Common myeloid progenitor, CD34-positive (primary cell): ENCODE measurements around the gene NTNG2. TPM values are rescaled to one million over a fixed set of nuclear protein-coding genes. Genes with fewer than 3 reads are reported as not detected.
A peak's percentile ranks its signal among the peaks of the same experiment; 100 is the strongest.

Experiments used
- CTCF ChIA-PET: fragments of 350-600 bp; sonication (Branson Sonifier 250); formaldehyde crosslinking; loops from one replicate; lab custom pipeline; 2021; ENCODE audit warnings: antibody characterized with exemption; lab: Charles Lee
- POLR2A ChIA-PET: fragments of 350-600 bp; sonication (Branson Sonifier 250); formaldehyde crosslinking; loops from one replicate; lab custom pipeline; 2021; ENCODE audit warnings: antibody characterized with exemption; lab: Charles Lee
- DNase-seq, 3 donors: peaks; one replicate each; pipeline versions ENCODE4 v3.0.0 to v3.0.0-alpha.2; 2013
- H3K27ac ChIP-seq, 2 experiments: 1 replicate in 1 of 2; 2 replicates in 1 of 2; pipeline ENCODE4 v1.7.0; 2013; ENCODE audit warnings: inconsistent platforms in 2 of 2, low read length in 2 of 2, mild to moderate bottlenecking in 2 of 2, low read depth in 1 of 2, moderate library complexity in 1 of 2; ENCODE audit not compliant: severe bottlenecking in 2 of 2, insufficient read depth in 1 of 2, poor library complexity in 1 of 2
- H3K27me3 ChIP-seq, 5 experiments: replicated peaks in 2 of 5; 1 replicate in 3 of 5; 2 replicates in 2 of 5; pipeline versions ENCODE4 v1.6.1 to v1.7.0; 2013; ENCODE audit warnings: low read length in 4 of 5, mild to moderate bottlenecking in 2 of 5, moderate library complexity in 2 of 5, inconsistent platforms in 1 of 5; ENCODE audit not compliant: insufficient read depth in 5 of 5, control insufficient read depth in 4 of 5
- H3K36me3 ChIP-seq, 4 experiments: 1 replicate in 2 of 4; 2 replicates in 2 of 4; pipeline versions ENCODE4 v1.6.1 to v1.7.0; 2013; ENCODE audit warnings: low read length in 3 of 4, control low read depth in 1 of 4, mild to moderate bottlenecking in 1 of 4; ENCODE audit not compliant: control insufficient read depth in 4 of 4, insufficient read depth in 4 of 4
- H3K4me1 ChIP-seq, 4 experiments: 1 replicate in 3 of 4; 2 replicates in 1 of 4; pipeline versions ENCODE4 v1.6.1 to v1.7.1; 2013; ENCODE audit warnings: low read length in 3 of 4, mild to moderate bottlenecking in 3 of 4, control low read depth in 1 of 4, inconsistent platforms in 1 of 4, moderate library complexity in 1 of 4; ENCODE audit not compliant: control insufficient read depth in 4 of 4, insufficient read depth in 4 of 4; ENCODE audit errors: control extremely low read depth in 1 of 4
- H3K4me3 ChIP-seq, 7 experiments: 1 replicate in 4 of 7; 2 replicates in 3 of 7; pipeline versions ENCODE4 v1.5.1 to v1.7.0; 2013; ENCODE audit warnings: mild to moderate bottlenecking in 7 of 7, low read length in 6 of 7, moderate library complexity in 6 of 7, inconsistent platforms in 2 of 7, low read depth in 2 of 7, control low read depth in 1 of 7; ENCODE audit not compliant: insufficient read depth in 4 of 7, control insufficient read depth in 1 of 7; ENCODE audit errors: extremely low read depth in 1 of 7
- H3K9me3 ChIP-seq, 5 experiments: 1 replicate in 4 of 5; 2 replicates in 1 of 5; pipeline versions ENCODE4 v1.6.1 to v1.7.1; 2013; ENCODE audit warnings: low read length in 4 of 5, mild to moderate bottlenecking in 2 of 5, inconsistent platforms in 1 of 5, low read depth in 1 of 5, moderate library complexity in 1 of 5; ENCODE audit not compliant: control insufficient read depth in 4 of 5, insufficient read depth in 2 of 5; ENCODE audit errors: control extremely low read depth in 1 of 5
- WGBS: methylation state at CpG from one replicate; pipeline ENCODE4 v1.1.5; 2013; ENCODE audit not compliant: insufficient coverage; 5-methylcytosine and 5-hydroxymethylcytosine counted together
- polyA plus RNA-seq: library from polyadenylated mRNA; unstranded; fragments of 120-200 nt; gene quantifications from one replicate; pipeline ENCODE4 v1.2.1, GENCODE V29; 2013

NTNG2 gene, protein sequence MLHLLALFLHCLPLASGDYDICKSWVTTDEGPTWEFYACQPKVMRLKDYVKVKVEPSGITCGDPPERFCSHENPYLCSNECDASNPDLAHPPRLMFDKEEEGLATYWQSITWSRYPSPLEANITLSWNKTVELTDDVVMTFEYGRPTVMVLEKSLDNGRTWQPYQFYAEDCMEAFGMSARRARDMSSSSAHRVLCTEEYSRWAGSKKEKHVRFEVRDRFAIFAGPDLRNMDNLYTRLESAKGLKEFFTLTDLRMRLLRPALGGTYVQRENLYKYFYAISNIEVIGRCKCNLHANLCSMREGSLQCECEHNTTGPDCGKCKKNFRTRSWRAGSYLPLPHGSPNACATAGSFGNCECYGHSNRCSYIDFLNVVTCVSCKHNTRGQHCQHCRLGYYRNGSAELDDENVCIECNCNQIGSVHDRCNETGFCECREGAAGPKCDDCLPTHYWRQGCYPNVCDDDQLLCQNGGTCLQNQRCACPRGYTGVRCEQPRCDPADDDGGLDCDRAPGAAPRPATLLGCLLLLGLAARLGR
- polyA plus RNA-seq: 2.9 TPM

DNA sequence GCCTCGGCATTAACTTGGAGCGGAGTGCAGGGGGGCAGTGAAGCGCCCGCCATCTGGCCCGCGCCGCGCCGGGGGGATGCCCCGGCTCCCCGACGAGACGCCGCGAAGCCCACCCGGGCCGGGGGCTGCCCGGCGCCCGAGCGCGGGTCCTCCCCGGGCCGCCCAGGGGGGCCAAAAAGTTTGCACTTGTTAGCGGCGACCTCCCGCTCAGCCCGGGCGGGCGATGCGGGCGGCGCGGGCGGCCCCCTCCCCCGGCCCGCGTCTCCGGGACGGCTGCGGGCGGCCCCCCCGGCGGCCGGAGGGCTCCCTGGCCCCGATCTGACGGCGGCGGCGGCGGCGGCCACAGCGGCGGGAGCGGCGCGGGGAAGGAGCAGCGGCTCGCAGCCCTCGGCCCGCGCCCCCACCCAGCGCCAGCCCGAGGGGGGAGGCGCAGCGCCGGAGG, at the start of gene NTNG2:
TSS of gene NTNG2 (plus strand) at position 316 of the 442 bp plus-strand sequence. CDS start 4,774 bp downstream, outside the sequence.
- H3K27ac ChIP-seq: no peak within 1 kb of the TSS
- H3K4me3 ChIP-seq: peak within 1 kb of the TSS; percentile 34 to 81 (median 60)
- no peaks in the 10 kb centered on the region for H3K36me3 ChIP-seq
- DNase-seq: no peak
- peaks cover 2 to 80% (median 30%) of the 10 kb centered on the region in 5 experiments for H3K27me3 ChIP-seq
- ChIA-PET CTCF (interaction anchor here (2.6 kb wide), 1 partner anchor 75 kb away, joined by 7 read pairs; no protein-coding TSS in a partner anchor), POLR2A (interaction anchor here (0.7 kb wide), 1 partner anchor 21 kb away, joined by 4 read pairs; no protein-coding TSS in a partner anchor)
- H3K9me3 ChIP-seq: no peaks in the 10 kb centered on the region
- peaks cover 0 to 30% (median 27%) of the 10 kb centered on the region in 4 experiments for H3K4me1 ChIP-seq
- 0% methylated on average over 30 of the region's 67 CpGs for WGBS

DNA sequence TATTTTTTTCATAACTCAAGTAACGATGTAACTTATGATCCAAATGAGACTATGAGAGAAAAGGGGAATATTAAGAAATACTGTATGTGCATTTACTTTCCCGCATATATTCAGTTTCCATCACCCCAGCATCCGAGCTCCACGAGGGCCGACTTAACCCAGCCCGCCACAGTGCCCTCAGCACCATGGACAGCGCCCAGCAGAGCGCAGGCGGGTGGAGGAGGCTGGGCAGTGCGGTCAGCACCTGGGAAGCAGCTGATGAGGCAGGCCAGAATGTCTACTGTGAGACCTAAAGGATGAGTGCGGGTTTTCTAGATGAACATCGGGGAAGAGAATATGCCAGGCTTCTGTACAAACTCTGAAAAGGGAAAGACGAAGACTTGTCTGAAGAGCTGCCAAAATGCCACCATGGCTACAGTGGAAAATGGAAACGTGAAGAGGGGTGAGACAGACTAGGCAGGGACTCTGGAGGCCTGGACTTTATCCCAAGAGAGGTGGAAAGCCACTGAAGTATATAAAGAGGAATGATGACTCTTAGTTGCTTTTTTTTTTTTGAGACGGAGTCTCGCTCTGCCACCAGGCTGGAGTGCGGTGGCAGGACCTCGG, 47.7 kb upstream of the NTNG2 start:
- peak; percentile 39 to 71 (median 69) for DNase-seq
- Histone ChIP-seq H3K4me3 (no peak overlapping the region), H3K27me3 (peaks cover 2 to 24% (median 2%) of the 10 kb centered on the region in 5 experiments), H3K27ac (no peak overlapping the region), H3K9me3 (no peaks in the 10 kb centered on the region), H3K4me1 (no peaks in the 10 kb centered on the region), H3K36me3 (no peaks in the 10 kb centered on the region)
- ChIA-PET POLR2A (no interaction called here), CTCF (no interaction called here)
- WGBS: 20% methylated on average over 12 of the region's 18 CpGs

DNA sequence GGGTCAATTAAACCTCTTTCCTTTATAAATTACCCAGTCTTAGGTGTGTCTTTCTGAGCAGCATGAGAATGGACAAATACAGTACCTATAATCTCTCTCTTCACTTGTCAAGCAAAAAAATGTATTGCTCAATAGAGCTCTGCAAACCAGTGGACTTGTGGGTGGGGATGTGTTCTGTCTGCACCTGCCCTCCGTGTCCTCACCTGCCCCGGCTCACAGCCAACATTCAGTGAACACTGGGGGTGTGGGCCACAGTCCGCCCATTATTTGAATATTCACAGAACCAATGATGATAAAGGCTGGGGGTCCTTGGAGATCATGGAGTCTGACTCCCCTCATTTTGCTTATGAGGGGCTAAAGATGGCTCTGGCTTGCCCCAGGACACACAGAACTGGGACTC, 45.3 kb upstream of the NTNG2 start:
- no peak overlapping the region for H3K4me3 ChIP-seq

DNA sequence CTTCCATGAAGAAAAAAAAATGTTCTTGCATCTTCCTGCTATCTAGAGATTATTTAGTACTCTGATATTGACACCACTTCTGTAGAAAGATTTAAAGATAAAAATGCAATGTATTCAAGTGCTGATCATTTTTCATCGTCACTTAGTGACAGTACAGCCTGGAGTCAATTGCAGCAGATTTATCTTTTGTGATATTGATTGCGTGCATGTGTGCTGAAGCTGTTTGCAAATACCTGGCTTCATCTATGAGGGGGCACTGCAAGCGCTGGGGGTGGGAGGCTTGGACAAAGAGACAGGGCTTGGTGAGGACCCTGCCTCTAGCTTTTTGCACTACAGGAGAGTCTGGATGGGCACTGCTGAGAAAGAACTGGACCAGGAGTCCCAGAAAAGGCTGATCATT, 44.2 kb upstream of the NTNG2 start:
- DNase-seq: no peak
- peaks cover 2 to 40% (median 4%) of the 10 kb centered on the region in 5 experiments for H3K27me3 ChIP-seq
- H3K9me3 ChIP-seq: no peaks in the 10 kb centered on the region
- no peak overlapping the region for H3K27ac ChIP-seq
- ChIA-PET CTCF (no interaction called here), POLR2A (no interaction called here)
- no peaks in the 10 kb centered on the region for H3K36me3 ChIP-seq
- 100% methylated on average over 2 of the region's 3 CpGs for WGBS
- no peak overlapping the region for H3K4me3 ChIP-seq
- no peaks in the 10 kb centered on the region for H3K4me1 ChIP-seq

More for the DNA sequence above, 45.3 kb upstream of the NTNG2 start:
- no peaks in the 10 kb centered on the region for H3K36me3 ChIP-seq
- no peak overlapping the region for H3K27ac ChIP-seq
- no peak for DNase-seq
- POLR2A ChIA-PET: no interaction called here
- WGBS: 100% methylated on average over 1 of the region's 3 CpGs
- H3K27me3 ChIP-seq: peaks cover 2 to 29% (median 4%) of the 10 kb centered on the region in 5 experiments
- CTCF ChIA-PET: no interaction called here
- no peaks in the 10 kb centered on the region for H3K9me3 ChIP-seq
- H3K4me1 ChIP-seq: no peaks in the 10 kb centered on the region

DNA sequence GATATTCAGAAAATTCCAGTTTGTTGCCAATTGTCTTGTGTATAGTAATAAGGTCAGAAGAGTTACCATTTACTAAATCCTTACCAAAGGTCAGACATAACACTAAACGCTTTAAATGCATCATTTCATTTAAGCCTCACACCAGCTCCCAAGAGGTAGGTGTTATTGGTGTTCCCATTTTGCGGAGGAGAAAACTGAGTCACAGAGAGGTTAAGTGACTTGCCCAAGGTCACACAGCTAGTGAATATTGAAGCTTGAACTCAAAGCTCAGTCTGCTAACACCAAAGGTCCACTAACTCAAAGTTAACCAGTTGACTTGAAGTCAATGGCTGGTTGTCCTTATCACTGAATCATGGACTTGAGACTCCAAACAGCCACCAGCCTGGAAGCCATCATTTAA, 40.8 kb upstream of the NTNG2 start:
- Histone ChIP-seq H3K27ac (no peak overlapping the region), H3K27me3 (peaks cover 5 to 63% (median 26%) of the 10 kb centered on the region in 5 experiments), H3K36me3 (no peaks in the 10 kb centered on the region), H3K4me3 (no peak overlapping the region), H3K4me1 (peaks cover 0 to 5% (median 3%) of the 10 kb centered on the region in 4 experiments), H3K9me3 (peaks cover 0 to 4% (median 0%) of the 10 kb centered on the region in 5 experiments)
- DNase-seq: no peak
- no CpG with 5 or more reads among the region's 2 CpGs for WGBS
- POLR2A ChIA-PET: no interaction called here
- CTCF ChIA-PET: no interaction called here

DNA sequence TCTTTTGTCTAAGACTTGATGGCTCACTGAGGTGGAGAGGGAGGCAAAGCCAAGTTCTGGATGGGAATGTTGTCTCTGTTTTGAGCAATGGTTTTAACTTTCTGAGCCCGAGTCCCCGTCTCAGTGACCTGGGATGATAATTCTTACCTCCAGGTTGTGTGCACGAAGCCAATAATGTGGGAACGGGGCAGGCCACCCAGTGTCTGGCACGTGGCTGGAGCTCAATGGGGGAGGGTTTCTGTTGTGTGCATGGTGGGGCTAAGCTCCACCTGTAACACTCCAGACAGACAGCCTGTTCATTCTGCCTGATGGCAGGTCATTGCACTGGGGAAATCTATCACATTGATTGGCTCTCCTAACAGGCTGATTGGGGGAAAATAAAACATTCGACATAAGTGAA, 37.1 kb upstream of the NTNG2 start:
- POLR2A ChIA-PET: no interaction called here
- Histone ChIP-seq H3K4me3 (no peak overlapping the region), H3K27ac (no peak overlapping the region), H3K9me3 (peaks cover 0 to 4% (median 0%) of the 10 kb centered on the region in 5 experiments), H3K4me1 (peaks cover 0 to 12% (median 6%) of the 10 kb centered on the region in 4 experiments), H3K36me3 (no peaks in the 10 kb centered on the region), H3K27me3 (peaks cover 7 to 91% (median 33%) of the 10 kb centered on the region in 5 experiments)
- CTCF ChIA-PET: no interaction called here
- WGBS: 13% methylated on average over 4 of the region's 6 CpGs
- no peak for DNase-seq
